Suprapubic skin (tissue), 3 donors: ENCODE results near the gene PREX1.

Experiments
- CTCF ChIP-seq, 2 donors: fragments of 200-600 bp in 1 of 2; fragments of 450-650 bp in 1 of 2; sonication (generic) in 1 of 2; IDR thresholded peaks; one replicate each; pipeline ENCODE4 v1.5.1; 2016 to 2019; ENCODE audit warnings: antibody characterized with exemption in 2 of 2, mild to moderate bottlenecking in 1 of 2, moderate library complexity in 1 of 2
- POLR2A ChIP-seq, 2 donors: fragments of 450-650 bp; IDR thresholded peaks; one replicate each; pipeline ENCODE4 v1.6.1; 2017; ENCODE audit warnings: antibody characterized with exemption in 2 of 2, mild to moderate bottlenecking in 2 of 2, moderate library complexity in 2 of 2

DNA sequence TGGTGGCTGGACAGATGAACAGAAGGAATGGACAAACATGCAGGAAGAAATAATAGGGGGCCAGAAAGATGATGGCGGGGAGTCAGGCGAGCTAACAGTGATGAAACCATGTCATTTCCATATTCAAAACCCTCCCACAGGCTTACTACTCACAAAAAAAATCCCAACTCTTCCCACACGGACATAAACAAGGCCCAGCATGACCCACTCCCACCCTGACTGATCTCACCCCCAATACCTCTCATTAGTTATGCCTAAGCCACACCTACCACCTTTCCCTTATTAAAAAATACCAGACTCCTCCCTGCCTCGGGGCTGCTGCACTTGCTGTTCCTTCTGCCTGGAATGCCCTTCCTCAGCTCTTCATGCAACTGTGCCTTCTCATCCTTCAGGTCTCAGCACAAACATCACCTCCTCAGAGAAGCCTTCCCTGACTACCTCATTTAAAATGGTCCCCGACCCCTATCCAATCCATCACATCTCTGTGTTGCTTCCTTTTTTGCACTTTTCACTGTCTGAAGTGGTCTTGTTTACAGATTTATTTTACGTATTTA, 145.8 kb downstream of the PREX1 start:
- TF ChIP-seq CTCF (IDR thresholded peaks at IDR 0.05) (no peak), POLR2A (IDR thresholded peaks at IDR 0.05) (no peak)
